ENCODE data around the gene BRD1. TPM values are rescaled to one million over a fixed set of nuclear protein-coding genes. Genes with fewer than 3 reads are reported as not detected.
A peak's percentile ranks its signal among the peaks of the same experiment; 100 is the strongest.

BRD1 gene
- total and polyA plus RNA-seq, 8 donors = 27.4 to 50.3 (median 37.9) TPM

DNA sequence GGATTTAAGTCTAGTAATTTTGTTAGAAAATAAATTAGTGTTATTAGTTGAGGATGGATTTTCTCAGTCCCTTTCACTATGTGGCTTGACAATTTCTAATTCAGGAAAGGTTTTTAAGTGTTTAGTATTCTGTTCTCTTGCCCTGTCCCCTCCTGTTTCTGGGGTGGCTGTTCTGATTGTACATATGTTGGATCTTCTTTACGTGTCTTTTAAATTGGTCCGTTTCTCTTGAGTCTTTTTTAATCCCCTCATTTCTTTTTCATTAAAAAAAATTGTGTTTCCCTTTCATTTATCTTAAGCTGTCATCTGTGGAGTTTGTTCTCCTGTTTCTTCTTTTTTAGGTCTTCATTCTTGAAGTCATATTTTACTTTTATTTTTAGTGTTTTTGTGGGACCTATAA, 38.5 kb upstream of the BRD1 start:
- no peak for ATAC-seq
- peaks cover 0 to 14% of the 10 kb centered on the region in 2 donors for H3K36me3 ChIP-seq
- H3K4me3 ChIP-seq = no peak overlapping the region
- DNase-seq = no peak
- TF ChIP-seq CTCF (IDR thresholded peaks at IDR 0.05) = no peak
- peaks cover 0 to 33% of the 10 kb centered on the region in 2 donors for H3K9me3 ChIP-seq
- intact Hi-C loops (cut with DNase I) = no loop called here
- H3K27ac ChIP-seq = no peak overlapping the region
- no peaks in the 10 kb centered on the region for H3K27me3 ChIP-seq
- H3K4me1 ChIP-seq = peaks cover 2 to 19% of the 10 kb centered on the region in 2 donors

DNA sequence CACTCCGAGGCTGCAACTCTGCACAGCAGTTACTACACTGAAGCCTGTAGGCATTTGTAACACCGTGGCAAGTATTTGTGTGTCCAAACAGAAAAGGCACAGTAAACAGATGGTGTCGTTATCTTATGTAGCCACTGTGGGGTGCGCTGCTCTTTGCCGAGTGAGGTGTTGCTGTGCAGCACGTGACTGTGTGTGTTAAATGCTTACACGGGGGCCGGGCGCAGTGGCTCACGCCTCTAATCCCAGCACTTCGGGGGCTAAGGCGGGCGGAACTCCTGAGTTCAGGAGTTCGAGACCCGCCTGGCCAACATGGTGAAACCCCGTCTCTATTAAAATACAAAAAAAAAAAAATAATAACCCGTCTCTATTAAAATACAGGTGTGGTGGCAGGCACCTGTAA, 37.5 kb upstream of the BRD1 start:
- no peaks in the 10 kb centered on the region for H3K27me3 ChIP-seq
- no peak overlapping the region for H3K27ac ChIP-seq
- peaks cover 0 to 33% of the 10 kb centered on the region in 2 donors for H3K9me3 ChIP-seq
- intact Hi-C loops (cut with DNase I) = no loop called here
- peaks cover 2 to 21% of the 10 kb centered on the region in 2 donors for H3K4me1 ChIP-seq
- ATAC-seq = no peak
- no peak overlapping the region for H3K4me3 ChIP-seq
- peaks cover 0 to 14% of the 10 kb centered on the region in 2 donors for H3K36me3 ChIP-seq
- TF ChIP-seq CTCF (IDR thresholded peaks at IDR 0.05) = no peak
- DNase-seq = no peak

DNA sequence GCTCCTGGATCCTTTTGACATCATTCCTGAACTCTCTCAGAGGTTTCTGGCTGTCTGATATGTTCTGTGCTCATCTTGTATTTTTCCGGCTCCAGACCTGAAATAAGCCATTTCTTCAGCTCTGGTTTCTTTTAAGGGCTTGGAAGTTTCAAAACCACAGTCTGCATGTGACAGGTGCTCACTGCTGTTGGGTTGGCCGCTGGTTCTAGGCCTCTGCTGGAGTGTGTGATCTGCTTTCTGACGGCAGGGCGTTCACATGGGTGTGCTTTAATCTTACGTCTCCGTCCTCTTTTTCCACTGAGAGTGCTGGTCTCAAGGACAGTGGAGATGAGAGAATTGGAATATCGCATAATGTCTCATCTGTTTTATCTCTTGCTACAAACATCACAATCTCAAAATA, 36.3 kb upstream of the BRD1 start:
- no peak for TF ChIP-seq CTCF (IDR thresholded peaks at IDR 0.05)
- Histone ChIP-seq H3K27me3 (no peaks in the 10 kb centered on the region), H3K4me3 (no peak overlapping the region), H3K4me1 (peaks cover 2 to 21% of the 10 kb centered on the region in 2 donors), H3K36me3 (peaks cover 0 to 14% of the 10 kb centered on the region in 2 donors), H3K27ac (no peak overlapping the region), H3K9me3 (peaks cover 0 to 24% of the 10 kb centered on the region in 2 donors)
- DNase-seq = no peak
- intact Hi-C loops (cut with DNase I) = no loop called here
- ATAC-seq = no peak

DNA sequence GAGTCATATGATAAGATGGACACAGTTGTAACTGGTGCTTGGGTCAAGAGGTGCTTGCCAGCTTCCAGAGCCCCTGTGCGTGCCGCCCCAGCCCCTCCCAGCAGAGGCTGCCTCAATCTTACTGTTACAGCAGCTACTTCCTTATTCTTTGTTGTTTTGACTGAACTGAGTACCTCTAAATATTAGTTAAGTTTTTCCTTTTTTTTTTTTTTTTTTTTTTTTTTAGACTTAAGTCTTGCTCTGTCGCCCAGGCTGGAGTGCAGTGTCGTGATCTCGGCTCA, 34.8 kb upstream of the BRD1 start:
- Histone ChIP-seq H3K27ac (no peak overlapping the region), H3K36me3 (peaks cover 0 to 10% of the 10 kb centered on the region in 2 donors), H3K27me3 (no peaks in the 10 kb centered on the region), H3K9me3 (peaks cover 0 to 24% of the 10 kb centered on the region in 2 donors), H3K4me1 (peaks cover 2 to 21% of the 10 kb centered on the region in 2 donors), H3K4me3 (no peak overlapping the region)
- ATAC-seq = peak; percentile 91
- intact Hi-C loops (cut with DNase I) = no loop called here
- peak in 1 of 4 donors; percentile 64 for DNase-seq
- no peak for TF ChIP-seq CTCF (IDR thresholded peaks at IDR 0.05)

- ATAC-seq (peak; percentile 15), DNase-seq (no peak)
- Histone ChIP-seq H3K36me3 (peaks cover 0 to 4% of the 10 kb centered on the region in 2 donors), H3K4me1 (peaks cover 2 to 23% of the 10 kb centered on the region in 2 donors), H3K27ac (no peak overlapping the region), H3K27me3 (no peaks in the 10 kb centered on the region), H3K4me3 (no peak overlapping the region), H3K9me3 (peaks cover 0 to 18% of the 10 kb centered on the region in 2 donors)
- intact Hi-C loops (cut with DNase I) = no loop called here
- TF ChIP-seq CTCF (IDR thresholded peaks at IDR 0.05) = no peak
Observed at GRCh38 chr22:49861642-49862495, 34.2 kb upstream of the BRD1 start.
